Mesenchymal stem cell (in vitro differentiated cells and primary cell): ENCODE data around the gene RSPH4A. TPM values are rescaled to one million over a fixed set of nuclear protein-coding genes. Genes with fewer than 3 reads are reported as not detected.
A peak's percentile ranks its signal among the peaks of the same experiment; 100 is the strongest.

Source experiments
- DNase-seq: peaks from one replicate; pipeline ENCODE4 v3.0.0-alpha.2; 2013
- H2AFZ ChIP-seq: one replicate; pipeline ENCODE4 v1.6.1; 2013; ENCODE audit warnings: low read depth, mild to moderate bottlenecking, control low read depth, inconsistent platforms, low read length, moderate library complexity
- H2AK5ac ChIP-seq: 2 replicates; pipeline ENCODE4 v1.6.1; 2013; ENCODE audit warnings: low read length, moderate library complexity, mild to moderate bottlenecking, inconsistent platforms; ENCODE audit not compliant: severe bottlenecking
- H2BK120ac ChIP-seq: one replicate; pipeline ENCODE4 v1.6.1; 2013; ENCODE audit warnings: low read depth, mild to moderate bottlenecking, inconsistent platforms, low read length, moderate library complexity
- H2BK12ac ChIP-seq, 2 experiments: one replicate each; pipeline ENCODE4 v1.6.1; 2013; ENCODE audit warnings: inconsistent platforms in 2 of 2, low read length in 2 of 2, mild to moderate bottlenecking in 2 of 2, moderate library complexity in 2 of 2, control low read depth in 1 of 2
- H2BK15ac ChIP-seq: one replicate; pipeline ENCODE4 v1.6.1; 2013; ENCODE audit warnings: mild to moderate bottlenecking, low read depth, inconsistent platforms; ENCODE audit not compliant: poor library complexity, severe bottlenecking
- H2BK5ac ChIP-seq: 2 replicates; pipeline ENCODE4 v1.6.1; 2013; ENCODE audit warnings: low read depth, mild to moderate bottlenecking, low read length, control low read depth, inconsistent platforms; ENCODE audit not compliant: poor library complexity, severe bottlenecking
- H3K14ac ChIP-seq, 2 experiments: one replicate each; pipeline ENCODE4 v1.6.1; 2013; ENCODE audit warnings: inconsistent platforms in 2 of 2, low read length in 2 of 2, control low read depth in 1 of 2, mild to moderate bottlenecking in 1 of 2, moderate library complexity in 1 of 2
- H3K18ac ChIP-seq, 2 experiments: one replicate each; pipeline ENCODE4 v1.6.1; 2013; ENCODE audit warnings: inconsistent platforms in 2 of 2, low read length in 2 of 2, control low read depth in 1 of 2, low read depth in 1 of 2, mild to moderate bottlenecking in 1 of 2
- H3K23ac ChIP-seq, 2 experiments: one replicate each; pipeline ENCODE4 v1.6.1; 2013; ENCODE audit warnings: inconsistent platforms in 2 of 2, low read length in 2 of 2, mild to moderate bottlenecking in 2 of 2, moderate library complexity in 2 of 2, control low read depth in 1 of 2
- H3K27ac ChIP-seq: 2 replicates; pipeline ENCODE4 v1.5.1; 2013; ENCODE audit warnings: mild to moderate bottlenecking, moderate library complexity, low read length, control low read depth, inconsistent platforms; ENCODE audit not compliant: poor library complexity, severe bottlenecking
- H3K27me3 ChIP-seq, 2 experiments: 2 replicates each; pipeline versions ENCODE4 v1.6.1 to v1.7.0; 2013; ENCODE audit warnings: low read length in 2 of 2, mild to moderate bottlenecking in 2 of 2, moderate library complexity in 2 of 2, control low read depth in 1 of 2, inconsistent platforms in 1 of 2; ENCODE audit not compliant: control insufficient read depth in 1 of 2, insufficient read depth in 1 of 2
- H3K36me3 ChIP-seq, 2 experiments: 2 replicates each; pipeline versions ENCODE4 v1.6.1 to v1.7.0; 2013; ENCODE audit warnings: low read length in 2 of 2, control low read depth in 1 of 2, inconsistent platforms in 1 of 2, low read depth in 1 of 2, mild to moderate bottlenecking in 1 of 2; ENCODE audit not compliant: insufficient read depth in 2 of 2, control insufficient read depth in 1 of 2
- H3K4ac ChIP-seq, 2 experiments: one replicate each; pipeline ENCODE4 v1.6.1; 2013; ENCODE audit warnings: inconsistent platforms in 2 of 2, low read length in 2 of 2, mild to moderate bottlenecking in 2 of 2, moderate library complexity in 2 of 2, control low read depth in 1 of 2, low read depth in 1 of 2
- H3K4me1 ChIP-seq: 2 replicates; pipeline ENCODE4 v1.6.1; 2013; ENCODE audit warnings: low read depth, low read length, control low read depth; ENCODE audit not compliant: control insufficient read depth, insufficient read depth
- H3K4me2 ChIP-seq: 2 replicates; pipeline ENCODE4 v1.6.1; 2013; ENCODE audit warnings: low read length, mild to moderate bottlenecking, inconsistent platforms; ENCODE audit not compliant: poor library complexity, severe bottlenecking
- H3K4me3 ChIP-seq, 2 experiments: 2 replicates each; pipeline versions ENCODE4 v1.5.1 to v1.7.0; 2013; ENCODE audit warnings: low read length in 2 of 2, mild to moderate bottlenecking in 2 of 2, control low read depth in 1 of 2, low read depth in 1 of 2; ENCODE audit not compliant: insufficient read depth in 1 of 2
- H3K79me1 ChIP-seq: replicated peaks from 2 replicates; pipeline ENCODE4 v1.6.1; 2013; ENCODE audit warnings: mild to moderate bottlenecking, control low read depth, low read length, inconsistent platforms; ENCODE audit not compliant: poor library complexity, severe bottlenecking
- H3K9ac ChIP-seq: 2 replicates; pipeline ENCODE4 v1.7.0; 2013; ENCODE audit warnings: mild to moderate bottlenecking, low read length, moderate library complexity
- H3K9me3 ChIP-seq: 2 replicates; pipeline ENCODE4 v1.7.0; 2013; ENCODE audit warnings: mild to moderate bottlenecking, low read length; ENCODE audit not compliant: control insufficient read depth
- H4K8ac ChIP-seq: one replicate; pipeline ENCODE4 v1.6.1; 2013; ENCODE audit warnings: inconsistent platforms, mild to moderate bottlenecking, low read length, moderate library complexity
- H4K91ac ChIP-seq: one replicate; pipeline ENCODE4 v1.6.1; 2013; ENCODE audit warnings: mild to moderate bottlenecking, low read length, inconsistent platforms
- WGBS: methylation state at CpG from one replicate; pipeline ENCODE4 v1.1.7; 2013; ENCODE audit warnings: mixed read lengths; 5-methylcytosine and 5-hydroxymethylcytosine counted together
- polyA plus RNA-seq, 2 experiments: library from polyadenylated mRNA; stranded (reverse); fragments of 200-250 nt; gene quantifications; one replicate each; pipeline ENCODE4 v1.2.3, GENCODE V29; 2013

RSPH4A gene
- polyA plus RNA-seq (2013, experiment 1 of 2): 0.12 TPM
- 0.10 TPM for polyA plus RNA-seq (2013, experiment 2 of 2)

DNA sequence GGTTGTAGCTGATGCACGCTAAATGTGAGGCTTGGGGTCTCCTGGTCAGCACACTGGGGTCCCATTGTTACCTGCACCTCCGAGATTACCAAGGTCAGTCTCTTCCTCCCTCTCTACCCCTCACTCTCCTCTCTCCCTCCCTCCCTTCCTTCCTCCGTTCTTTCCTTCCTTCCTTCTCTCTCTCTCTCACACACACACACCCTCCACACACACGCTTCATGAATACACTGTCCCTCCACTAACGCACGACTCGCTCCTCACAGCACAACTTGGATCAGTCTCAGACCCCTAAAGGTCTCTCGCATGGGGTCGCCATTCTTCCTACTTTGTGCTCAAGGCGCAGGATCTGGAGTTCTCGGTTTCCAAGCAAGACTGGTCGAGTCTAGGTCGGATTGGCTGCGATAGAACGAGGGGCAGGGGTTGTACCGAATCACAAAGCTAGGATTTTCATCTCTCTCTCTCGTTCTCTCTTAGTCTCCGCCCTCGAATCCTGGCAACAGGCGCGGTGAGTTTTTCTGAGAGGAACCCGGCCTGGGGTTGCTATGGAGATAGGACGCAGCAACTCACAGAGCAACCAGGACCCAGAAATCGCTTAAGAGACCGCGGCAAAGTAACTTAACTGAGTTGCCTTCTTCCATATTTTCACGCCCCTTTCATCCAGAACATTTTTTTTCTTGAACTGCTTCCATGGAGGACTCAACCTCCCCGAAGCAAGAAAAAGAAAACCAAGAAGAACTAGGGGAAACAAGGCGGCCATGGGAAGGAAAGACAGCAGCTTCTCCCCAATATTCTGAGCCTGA lies at the start of gene RSPH4A:
TSS of gene RSPH4A (plus strand) at position 543 of the 800 bp plus-strand sequence. CDS start at position 688, 145 bp downstream.
- Histone ChIP-seq H3K4me1 (peaks cover 6% of the 10 kb centered on the region), H3K9me3 (no peaks in the 10 kb centered on the region), H3K9ac (peak within 1 kb of the TSS; percentile 91), H3K4ac (no peak within 1 kb of the TSS), H2BK5ac (no peak within 1 kb of the TSS), H4K91ac (peak within 1 kb of the TSS; percentile 19), H2AK5ac (no peak within 1 kb of the TSS), H3K27me3 (peaks cover 0 to 6% of the 10 kb centered on the region in 2 experiments), H3K14ac (peak within 1 kb of the TSS in 1 of 2 experiments; percentile 82), H3K27ac (peak within 1 kb of the TSS; percentile 33), H2BK12ac (peak within 1 kb of the TSS in 1 of 2 experiments; percentile 1), H3K18ac (peak within 1 kb of the TSS in 1 of 2 experiments; percentile 79), H3K79me1 (no peaks in the 10 kb centered on the region), H4K8ac (peak within 1 kb of the TSS; percentile 54), H3K4me2 (peak within 1 kb of the TSS; percentile 84), H3K36me3 (no peaks in the 10 kb centered on the region), H3K4me3 (peak within 1 kb of the TSS; percentile 72 to 92), H2AFZ (peak within 1 kb of the TSS; percentile 33), H2BK15ac (no peak within 1 kb of the TSS), H3K23ac (no peak within 1 kb of the TSS), H2BK120ac (no peak within 1 kb of the TSS)
- DNase-seq: peak; percentile 98
- 1% methylated on average over 29 of the region's 29 CpGs for WGBS

- Histone ChIP-seq H2BK12ac (no peak overlapping the region), H3K79me1 (peaks cover 4% of the 10 kb centered on the region), H2BK5ac (no peak overlapping the region), H3K9ac (peak overlapping the region; percentile 96), H2AFZ (no peak overlapping the region), H3K14ac (no peak overlapping the region), H3K4ac (no peak overlapping the region), H3K18ac (no peak overlapping the region), H3K23ac (no peak overlapping the region), H4K91ac (no peak overlapping the region), H2BK120ac (no peak overlapping the region), H3K4me2 (no peak overlapping the region), H2BK15ac (no peak overlapping the region), H2AK5ac (no peak overlapping the region), H3K4me3 (no peak overlapping the region), H3K4me1 (peaks cover 8% of the 10 kb centered on the region), H3K27me3 (no peaks in the 10 kb centered on the region), H3K9me3 (no peaks in the 10 kb centered on the region), H4K8ac (no peak overlapping the region), H3K36me3 (no peaks in the 10 kb centered on the region), H3K27ac (no peak overlapping the region)
- DNase-seq: no peak
Observed at GRCh38 chr6:116568111-116568510, 48.2 kb upstream of the RSPH4A start.

DNA sequence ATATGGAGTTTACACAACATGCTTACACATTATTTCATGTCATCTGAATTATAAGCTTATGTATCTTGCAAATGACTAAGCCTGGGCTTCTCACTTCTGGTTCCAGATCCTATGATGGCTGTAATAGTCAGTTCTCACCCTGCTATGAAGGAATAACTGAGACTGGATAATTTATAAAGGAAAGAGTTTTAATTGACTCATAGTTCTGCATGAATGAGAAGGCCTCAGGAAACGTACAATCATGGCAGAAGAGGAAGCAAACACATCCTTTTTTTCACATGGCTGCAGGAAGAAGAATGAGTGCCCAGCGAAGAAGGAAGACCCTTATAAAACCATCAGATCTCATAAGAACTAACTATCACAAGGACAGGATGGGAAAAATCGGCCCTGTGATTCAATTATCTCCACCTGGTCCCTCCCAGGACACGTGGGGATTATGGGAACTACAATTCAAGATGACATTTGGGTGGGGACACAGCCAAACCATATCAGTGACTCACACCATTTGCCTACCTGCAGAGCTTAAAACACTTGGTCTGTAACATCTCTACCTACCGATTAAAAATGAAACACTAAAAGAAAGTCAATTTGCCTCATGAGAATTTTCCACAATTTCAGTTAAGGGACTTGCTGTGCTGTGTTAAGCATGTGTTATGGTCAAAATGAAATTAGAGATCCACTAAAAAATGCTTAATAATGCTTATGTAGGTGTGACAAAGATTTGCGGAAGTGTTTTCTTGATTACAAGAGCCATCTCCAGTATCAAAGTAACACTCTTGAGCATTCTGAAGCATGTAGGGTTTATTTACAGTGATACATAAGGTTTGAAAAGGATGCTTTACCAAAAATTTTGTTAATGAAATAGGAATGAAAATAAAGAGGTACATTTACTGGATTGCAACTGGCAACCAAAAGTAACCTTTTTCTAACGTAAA lies 47.2 kb upstream of the RSPH4A start:
- Histone ChIP-seq H3K18ac (no peak overlapping the region), H3K9me3 (no peaks in the 10 kb centered on the region), H3K23ac (no peak overlapping the region), H3K79me1 (peaks cover 4% of the 10 kb centered on the region), H2BK12ac (no peak overlapping the region), H2AK5ac (no peak overlapping the region), H3K4me3 (peak overlapping the region in 1 of 2 experiments; percentile 35), H3K14ac (no peak overlapping the region), H3K9ac (peak overlapping the region; percentile 96), H3K27ac (no peak overlapping the region), H2BK15ac (peak overlapping the region; percentile 36), H2BK120ac (no peak overlapping the region), H2BK5ac (no peak overlapping the region), H3K36me3 (peaks cover 0 to 1% of the 10 kb centered on the region in 2 experiments), H2AFZ (no peak overlapping the region), H4K8ac (no peak overlapping the region), H3K4ac (no peak overlapping the region), H3K27me3 (no peaks in the 10 kb centered on the region), H3K4me2 (no peak overlapping the region), H3K4me1 (peaks cover 4% of the 10 kb centered on the region), H4K91ac (no peak overlapping the region)
- 72% methylated on average over 7 of the region's 7 CpGs for WGBS
- DNase-seq: no peak
